Duodenal mucosa (tissue), 2 donors: Measurements from ENCODE around the gene AP3S1.
"Not testable (repeated sequence)": the region's sequence is repeated elsewhere in the genome, so short reads cannot be mapped to it uniquely, and the experiment has no call there.

Source experiments
- H3K27ac ChIP-seq: one replicate; pipeline ENCODE4 v1.7.0; 2013; ENCODE audit warnings: low read depth, low read length
- H3K27me3 ChIP-seq, 2 donors: one replicate each; pipeline ENCODE4 v1.7.0; 2013; ENCODE audit warnings: low read length in 2 of 2, control low read depth in 1 of 2; ENCODE audit not compliant: insufficient read depth in 2 of 2, control insufficient read depth in 1 of 2
- H3K36me3 ChIP-seq, 2 donors: one replicate each; pipeline ENCODE4 v1.7.0; 2013; ENCODE audit warnings: low read length in 2 of 2, control low read depth in 1 of 2; ENCODE audit not compliant: insufficient read depth in 2 of 2, control insufficient read depth in 1 of 2
- H3K4me1 ChIP-seq, 2 donors: one replicate each; pipeline ENCODE4 v1.7.0; 2013; ENCODE audit warnings: low read length in 2 of 2, control low read depth in 1 of 2; ENCODE audit not compliant: insufficient read depth in 2 of 2, control insufficient read depth in 1 of 2
- H3K4me3 ChIP-seq, 2 donors: one replicate each; pipeline ENCODE4 v1.7.0; 2013; ENCODE audit warnings: low read length in 2 of 2, low read depth in 1 of 2
- H3K9ac ChIP-seq, 2 donors: one replicate each; pipeline ENCODE4 v1.7.0; 2013; ENCODE audit warnings: low read length in 2 of 2, low read depth in 1 of 2
- H3K9me3 ChIP-seq, 2 donors: one replicate each; pipeline ENCODE4 v1.7.0; 2013; ENCODE audit warnings: low read length in 2 of 2, control low read depth in 1 of 2; ENCODE audit not compliant: control insufficient read depth in 1 of 2

The AP3S1 gene

DNA sequence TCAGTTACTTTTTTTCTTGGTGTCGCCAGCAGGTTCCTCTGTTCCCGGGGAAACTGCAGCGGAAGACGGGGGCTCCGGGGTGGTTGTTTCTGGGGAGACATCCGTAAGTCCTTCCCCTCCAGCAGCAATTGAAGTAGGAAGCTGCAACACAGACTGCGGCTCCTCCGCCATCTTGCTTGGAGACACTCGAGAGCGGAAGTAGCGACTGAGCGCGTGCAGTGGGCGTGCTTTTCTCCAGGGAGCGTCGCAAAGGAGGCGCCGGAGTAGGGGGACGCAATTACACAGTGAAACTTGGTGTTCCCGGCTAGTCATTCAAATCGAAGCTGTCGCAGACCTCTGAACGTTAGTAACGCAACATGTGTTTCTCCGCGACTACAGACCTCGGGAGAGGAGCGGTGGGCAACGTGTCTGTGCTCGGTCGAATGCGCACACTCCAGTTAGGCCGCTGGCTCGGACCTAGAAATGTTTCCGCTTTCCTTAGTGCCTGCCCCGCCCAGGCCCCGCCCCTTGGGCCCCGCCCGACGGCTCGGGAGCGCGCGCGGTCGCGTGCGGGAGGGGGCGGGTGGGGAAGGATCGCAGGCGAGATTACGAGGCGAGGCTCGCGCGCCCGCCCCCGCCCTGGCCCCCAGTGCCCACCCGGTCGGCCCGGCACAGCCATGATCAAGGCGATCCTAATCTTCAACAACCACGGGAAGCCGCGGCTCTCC lies at the start of gene AP3S1, which contains the start of gene ATG12:
TSS of gene AP3S1 (plus strand) at position 554 of the 707 bp plus-strand sequence. CDS start at position 657, 103 bp downstream.
TSS of gene ATG12 (minus strand) at position 184 of the 707 bp plus-strand sequence. CDS start at position 171, 13 bp downstream.
- Histone ChIP-seq H3K27ac (peak within 1 kb of the TSS; percentile 94), H3K9ac (peak within 1 kb of the TSS; percentile 79 to 91), H3K4me1 (peaks cover 37 to 40% of the 10 kb centered on the region in 2 donors), H3K36me3 (peaks cover 3 to 16% of the 10 kb centered on the region in 2 donors), H3K27me3 (no peaks in the 10 kb centered on the region), H3K4me3 (peak within 1 kb of the TSS; percentile 96 to 98), H3K9me3 (no peaks in the 10 kb centered on the region)

DNA sequence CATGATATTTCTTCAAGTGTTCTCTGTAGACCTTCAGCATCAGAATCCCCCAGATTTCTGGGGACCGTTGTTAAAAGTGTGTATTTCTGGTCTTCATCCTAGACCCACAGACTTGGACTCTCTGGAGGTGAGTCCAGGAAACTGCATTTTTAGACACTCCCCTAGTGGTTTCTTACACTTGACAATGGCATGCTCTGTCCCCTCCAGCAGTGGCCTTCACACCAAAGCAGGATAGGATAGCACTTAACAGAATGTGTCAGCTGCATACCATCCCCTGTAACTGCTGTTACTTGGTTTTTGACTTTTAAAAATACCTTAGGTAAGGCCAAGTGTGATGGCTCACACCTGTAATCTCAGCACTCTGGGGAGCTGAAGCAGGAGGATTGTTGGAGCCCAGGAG lies 46.0 kb upstream of the AP3S1 start:
- H3K9ac ChIP-seq = no peak overlapping the region
- no peaks in the 10 kb centered on the region for H3K4me1 ChIP-seq
- H3K36me3 ChIP-seq = no peaks in the 10 kb centered on the region
- no peaks in the 10 kb centered on the region for H3K9me3 ChIP-seq
- H3K4me3 ChIP-seq = no peak overlapping the region
- H3K27me3 ChIP-seq = no peaks in the 10 kb centered on the region
- H3K27ac ChIP-seq = no peak overlapping the region

DNA sequence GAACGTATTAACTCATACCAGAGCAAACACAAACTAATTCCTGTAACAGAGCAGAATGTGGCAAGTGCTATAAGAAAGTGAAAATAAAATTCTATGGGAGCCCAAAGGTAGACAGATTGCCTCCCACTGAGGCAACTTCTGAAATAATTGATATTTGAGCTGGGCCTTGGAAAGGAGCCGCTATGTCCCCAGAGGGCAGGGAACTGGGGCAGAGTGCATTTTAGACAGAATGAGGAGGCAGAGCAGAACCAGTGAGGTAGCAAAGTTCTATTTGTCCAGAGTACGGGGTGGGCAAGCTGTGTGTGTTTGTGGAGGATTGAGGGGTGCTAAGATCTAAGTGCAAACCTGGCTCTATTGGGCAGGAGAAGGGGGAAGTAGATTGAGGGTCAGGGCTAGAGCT lies 45.1 kb upstream of the AP3S1 start:
- Histone ChIP-seq H3K4me1 (no peaks in the 10 kb centered on the region), H3K4me3 (no peak overlapping the region), H3K27me3 (no peaks in the 10 kb centered on the region), H3K36me3 (no peaks in the 10 kb centered on the region), H3K9me3 (no peaks in the 10 kb centered on the region), H3K27ac (no peak overlapping the region), H3K9ac (no peak overlapping the region)

DNA sequence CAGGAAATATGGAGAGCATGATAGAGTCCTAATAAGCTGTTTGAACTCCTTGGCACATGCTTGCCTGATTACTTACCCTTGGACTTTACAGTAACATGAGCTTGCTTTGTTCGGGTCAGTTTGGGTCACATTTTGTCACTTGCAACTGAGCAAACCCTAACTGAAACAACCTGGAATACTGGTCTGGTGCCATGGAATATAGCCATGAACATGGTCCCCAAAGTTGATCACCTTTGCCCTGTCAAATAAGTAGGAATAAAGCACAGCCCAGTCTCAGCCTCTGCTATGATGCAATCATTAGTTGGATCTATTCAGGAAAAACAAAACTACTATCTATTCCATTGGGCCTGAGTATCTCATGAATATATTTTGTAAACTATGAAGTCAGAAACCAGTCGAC lies 43.5 kb upstream of the AP3S1 start:
- H3K9me3 ChIP-seq = no peaks in the 10 kb centered on the region
- no peaks in the 10 kb centered on the region for H3K36me3 ChIP-seq
- H3K27me3 ChIP-seq = no peaks in the 10 kb centered on the region
- H3K27ac ChIP-seq = no peak overlapping the region
- no peak overlapping the region for H3K4me3 ChIP-seq
- H3K9ac ChIP-seq = no peak overlapping the region
- H3K4me1 ChIP-seq = no peaks in the 10 kb centered on the region

DNA sequence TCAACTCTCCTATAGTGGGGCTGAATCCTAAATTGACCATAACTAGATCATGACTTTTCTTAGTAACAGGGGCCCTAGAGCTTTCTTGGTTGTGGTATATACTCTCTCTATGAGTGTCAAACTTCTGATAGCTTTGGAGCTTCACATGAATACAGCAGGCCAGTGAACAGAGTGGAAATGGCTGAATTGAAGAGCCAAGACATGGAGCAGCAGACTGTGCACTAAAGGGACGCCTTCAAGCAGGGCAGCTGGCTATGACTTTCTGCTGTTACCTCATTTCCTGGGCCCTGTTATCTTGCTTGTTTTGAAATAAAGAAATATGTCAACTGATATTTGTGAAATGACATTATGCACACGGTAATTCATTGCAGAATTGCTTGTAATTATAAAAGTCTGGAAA lies 41.6 kb upstream of the AP3S1 start:
- H3K9me3 ChIP-seq = no peaks in the 10 kb centered on the region
- no peak overlapping the region for H3K9ac ChIP-seq
- no peaks in the 10 kb centered on the region for H3K4me1 ChIP-seq
- no peak overlapping the region for H3K27ac ChIP-seq
- no peaks in the 10 kb centered on the region for H3K36me3 ChIP-seq
- no peaks in the 10 kb centered on the region for H3K27me3 ChIP-seq
- H3K4me3 ChIP-seq = no peak overlapping the region

DNA sequence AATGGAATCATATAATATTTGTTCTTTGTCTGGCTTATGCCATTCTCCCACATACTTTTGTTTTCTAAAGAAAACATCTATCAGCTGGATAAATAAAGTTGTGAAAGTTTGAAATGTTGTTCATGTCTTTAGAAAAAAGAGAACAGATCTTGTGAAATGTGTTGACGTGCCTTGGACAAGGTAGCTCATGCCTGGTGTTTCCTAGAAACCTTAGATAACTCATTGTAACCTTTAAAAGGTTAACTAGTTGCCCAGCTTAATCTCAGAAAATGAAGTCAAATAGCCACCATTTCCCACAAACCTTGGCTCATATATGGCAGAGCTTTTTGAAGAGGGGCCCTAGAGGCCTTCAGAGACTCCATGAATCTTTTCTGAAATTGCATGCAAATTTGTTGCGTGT lies 40.6 kb upstream of the AP3S1 start:
- no peak overlapping the region for H3K27ac ChIP-seq

DNA sequence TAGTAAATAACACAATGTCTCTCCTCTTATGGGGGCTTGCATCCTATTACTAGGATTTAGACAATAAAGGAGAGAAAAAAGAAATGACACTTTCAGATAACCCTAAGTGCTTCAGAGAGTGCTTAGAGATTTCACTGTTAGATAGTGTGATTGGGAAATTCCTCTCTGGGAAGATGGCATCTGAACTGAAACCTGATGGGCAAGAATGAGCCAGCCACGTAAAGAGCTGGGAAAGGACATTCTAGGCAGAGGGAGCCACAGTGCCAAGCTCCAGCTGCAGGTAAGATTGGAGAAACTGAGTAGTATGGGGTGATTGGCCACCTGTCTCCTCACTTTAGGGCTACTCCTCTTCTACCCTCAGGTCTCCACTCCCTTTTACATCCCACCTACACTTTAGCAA lies 39.8 kb upstream of the AP3S1 start:
- H3K27ac ChIP-seq = no peak overlapping the region
- H3K36me3 ChIP-seq = no peaks in the 10 kb centered on the region
- no peak overlapping the region for H3K4me3 ChIP-seq
- H3K9ac ChIP-seq = no peak overlapping the region
- H3K27me3 ChIP-seq = no peaks in the 10 kb centered on the region
- no peaks in the 10 kb centered on the region for H3K9me3 ChIP-seq
- H3K4me1 ChIP-seq = no peaks in the 10 kb centered on the region

More for the DNA sequence above, 40.6 kb upstream of the AP3S1 start:
- H3K4me3 ChIP-seq = no peak overlapping the region
- no peaks in the 10 kb centered on the region for H3K27me3 ChIP-seq
- no peaks in the 10 kb centered on the region for H3K4me1 ChIP-seq
- no peaks in the 10 kb centered on the region for H3K36me3 ChIP-seq
- no peaks in the 10 kb centered on the region for H3K9me3 ChIP-seq
- no peak overlapping the region for H3K9ac ChIP-seq

DNA sequence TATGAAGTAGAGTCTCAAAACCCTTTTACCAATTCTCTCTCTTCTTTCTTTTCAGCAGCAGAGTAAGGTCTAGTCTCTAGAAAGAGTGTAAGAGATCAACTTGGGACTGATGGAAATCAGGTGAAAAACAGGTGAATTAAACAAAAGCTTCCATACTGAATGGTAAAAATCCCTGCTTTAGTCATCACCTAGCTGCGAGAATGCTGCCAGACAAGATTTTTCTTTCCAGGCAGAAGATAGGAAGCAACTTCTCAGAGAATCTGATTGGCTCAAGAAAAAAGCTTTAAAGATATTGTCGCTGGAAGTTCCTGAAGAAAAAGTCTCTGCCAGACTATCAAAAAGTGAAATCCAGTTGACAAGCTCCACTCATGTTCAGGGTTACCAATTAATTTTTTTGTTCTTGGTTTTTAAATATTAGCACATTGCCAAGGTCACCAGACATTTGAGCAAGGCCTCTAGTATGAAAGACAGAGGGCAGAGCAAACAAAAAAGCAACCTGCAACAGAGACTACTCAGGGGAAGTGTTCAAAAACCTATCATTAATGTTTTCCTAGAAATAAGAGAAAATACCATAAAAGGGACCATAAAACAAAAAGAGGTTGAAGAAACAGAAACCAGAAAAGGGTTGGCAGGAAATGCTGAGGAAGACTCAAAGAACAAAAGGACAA lies 34.6 kb upstream of the AP3S1 start:
- Histone ChIP-seq H3K4me1 (no peaks in the 10 kb centered on the region), H3K4me3 (no peak overlapping the region), H3K36me3 (no peaks in the 10 kb centered on the region), H3K9me3 (no peaks in the 10 kb centered on the region), H3K27me3 (peaks cover 0 to 5% of the 10 kb centered on the region in 2 donors), H3K27ac (no peak overlapping the region), H3K9ac (no peak overlapping the region)

DNA sequence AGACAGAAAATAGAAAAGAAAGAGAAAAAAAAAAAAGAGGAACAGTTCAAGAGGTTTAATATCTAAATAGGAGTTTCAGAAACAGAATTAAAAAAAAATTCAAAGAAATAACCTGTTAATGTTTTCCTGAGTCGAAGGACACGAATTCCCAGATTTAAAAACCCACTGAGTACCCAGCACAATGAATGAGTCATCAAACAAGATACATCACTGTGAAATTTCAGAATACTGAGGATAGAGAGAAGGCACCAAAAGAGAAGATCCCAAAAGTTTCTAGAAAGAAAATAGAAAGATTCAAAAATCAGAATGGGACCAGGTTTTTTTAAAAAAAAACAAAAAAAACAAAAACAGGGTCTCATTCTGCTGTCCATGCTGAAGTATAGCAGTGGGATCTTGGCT lies 34.1 kb upstream of the AP3S1 start:
- H3K27me3 ChIP-seq = peaks cover 0 to 10% of the 10 kb centered on the region in 2 donors
- H3K9me3 ChIP-seq = no peaks in the 10 kb centered on the region
- H3K27ac ChIP-seq = no peak overlapping the region
- H3K4me3 ChIP-seq = no peak overlapping the region
- no peaks in the 10 kb centered on the region for H3K4me1 ChIP-seq
- no peak overlapping the region for H3K9ac ChIP-seq
- no peaks in the 10 kb centered on the region for H3K36me3 ChIP-seq

DNA sequence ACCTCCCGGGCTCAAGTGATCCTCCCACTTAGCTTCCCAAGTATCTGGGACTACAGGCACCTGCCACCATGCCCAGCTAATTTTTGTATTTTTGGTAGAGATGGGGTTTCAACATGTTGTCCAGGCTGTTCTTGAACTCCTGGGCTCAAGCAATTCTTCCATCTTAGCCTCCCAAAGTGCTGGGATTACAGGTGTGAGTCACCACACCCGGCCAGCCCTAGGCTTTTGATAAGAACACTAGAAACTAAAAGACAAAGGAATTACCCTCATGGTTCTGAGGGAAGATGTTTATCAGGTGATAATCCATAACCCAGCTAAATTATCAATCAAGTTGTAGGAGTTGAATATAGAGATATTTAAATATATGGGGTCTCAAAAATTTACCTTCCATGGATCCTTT lies 33.7 kb upstream of the AP3S1 start:
- H3K9ac ChIP-seq, H3K9me3 ChIP-seq, H3K36me3 ChIP-seq, H3K27ac ChIP-seq, H3K4me3 ChIP-seq, H3K4me1 ChIP-seq: not testable (repeated sequence)
- H3K27me3 ChIP-seq = peaks cover 0 to 10% of the 10 kb centered on the region in 2 donors
